Measurements from ENCODE around the gene PDZD4.

Gene PDZD4

GRCh38 chrX:153829799-153830639 is at the start of gene PDZD4:
Gene PDZD4, minus strand, starts transcription at chrX:153830544. Its CDS starts 246 bp downstream, at chrX:153830298.
- DNase-seq: peak; percentile 59

DNA sequence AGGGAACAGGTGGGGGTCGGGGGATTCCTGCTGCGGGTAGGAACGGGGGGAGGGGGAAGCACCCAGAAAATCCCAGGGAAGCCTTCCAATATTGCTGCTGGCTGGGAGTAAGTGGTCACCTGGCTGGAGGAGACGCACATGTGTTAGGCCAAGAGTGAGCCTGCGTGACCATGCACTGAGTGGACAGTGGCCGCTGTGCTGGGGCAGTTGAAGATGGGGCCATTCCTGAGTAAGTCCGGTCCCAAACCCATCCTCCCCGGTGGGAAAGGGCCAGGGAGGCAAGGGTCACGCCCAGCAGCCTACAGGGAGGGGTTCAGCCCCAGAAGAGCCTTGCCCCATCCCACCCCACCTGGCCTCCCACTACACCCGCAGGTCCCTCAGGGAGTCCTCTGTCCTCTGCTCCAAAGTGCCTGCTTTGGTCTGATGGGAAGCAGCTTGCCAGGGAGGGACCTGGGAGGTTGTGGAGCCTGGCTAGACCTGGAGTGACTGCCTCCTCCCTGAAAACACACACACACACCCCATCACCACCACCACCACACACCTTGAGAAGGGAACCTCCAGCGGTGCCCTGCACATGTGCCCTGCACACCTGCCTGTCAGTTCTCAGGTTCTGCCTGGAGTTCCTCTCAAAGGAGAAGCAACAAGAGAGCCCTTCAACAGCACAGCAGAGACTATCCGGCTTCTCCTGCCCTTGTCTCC is 49.5 kb upstream of the PDZD4 start:
- DNase-seq: peak; percentile 57

DNA sequence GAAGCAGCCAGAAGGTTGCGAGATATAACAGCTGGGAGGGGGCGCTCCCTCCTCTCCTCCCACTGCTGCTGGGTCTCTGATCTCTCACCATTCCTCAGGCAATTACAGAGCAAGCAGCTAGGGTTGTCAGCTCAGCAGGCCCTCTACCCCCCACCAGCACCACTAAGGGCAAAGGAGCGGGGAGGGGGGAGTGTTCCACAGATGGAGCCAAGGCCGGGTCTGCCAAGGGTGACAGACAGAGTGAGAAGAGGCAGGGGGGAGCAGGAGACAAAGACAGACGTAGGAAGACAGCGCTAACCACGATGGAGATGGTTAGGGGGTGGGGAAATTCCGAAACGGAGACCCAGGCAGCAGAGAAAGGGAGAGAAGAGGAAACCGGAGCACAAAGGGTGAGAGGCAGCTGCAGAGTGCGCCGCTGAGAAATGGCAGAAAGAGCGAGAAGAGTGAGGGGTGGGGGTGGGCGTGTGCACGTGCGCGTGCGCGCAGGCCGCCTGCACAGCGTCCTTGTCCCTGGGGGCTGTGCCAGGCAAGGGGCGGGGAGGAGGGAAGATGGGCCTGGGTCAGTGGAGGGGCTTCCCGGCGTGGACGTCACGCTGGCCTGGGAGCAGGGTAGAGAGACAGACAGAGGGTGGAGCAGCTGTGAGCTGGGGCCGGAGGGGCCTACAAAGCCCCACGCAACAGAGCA is 48.8 kb upstream of the PDZD4 start:
- peak; percentile 93 for DNase-seq

DNA sequence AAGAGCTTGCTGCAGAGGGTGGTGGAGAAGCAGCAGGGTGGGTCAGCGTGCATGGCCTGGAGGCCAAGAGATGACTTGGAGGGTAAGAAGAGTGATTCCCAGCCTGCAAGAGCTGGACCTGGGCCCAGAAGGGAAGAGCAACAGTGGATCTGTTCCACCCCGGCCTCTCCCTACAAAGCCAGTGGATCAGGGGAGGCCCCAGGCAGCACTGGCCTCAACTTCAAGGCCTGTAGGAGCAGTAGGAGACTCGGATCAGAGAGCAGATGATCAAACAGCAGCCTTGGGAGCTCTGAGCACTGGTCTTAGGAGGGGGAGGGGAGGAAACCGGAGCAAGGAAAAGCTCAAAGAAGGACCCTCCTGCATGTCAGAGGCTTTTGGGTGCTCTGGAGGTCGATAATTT is 48.0 kb upstream of the PDZD4 start:
- peak; percentile 36 for DNase-seq

- peak; percentile 11 for DNase-seq
Measured at GRCh38 chrX:153877571-153878261, 47.4 kb upstream of the PDZD4 start.

GRCh38 chrX:153876112-153876491 is 45.8 kb upstream of the PDZD4 start:
- no peak for DNase-seq

DNA sequence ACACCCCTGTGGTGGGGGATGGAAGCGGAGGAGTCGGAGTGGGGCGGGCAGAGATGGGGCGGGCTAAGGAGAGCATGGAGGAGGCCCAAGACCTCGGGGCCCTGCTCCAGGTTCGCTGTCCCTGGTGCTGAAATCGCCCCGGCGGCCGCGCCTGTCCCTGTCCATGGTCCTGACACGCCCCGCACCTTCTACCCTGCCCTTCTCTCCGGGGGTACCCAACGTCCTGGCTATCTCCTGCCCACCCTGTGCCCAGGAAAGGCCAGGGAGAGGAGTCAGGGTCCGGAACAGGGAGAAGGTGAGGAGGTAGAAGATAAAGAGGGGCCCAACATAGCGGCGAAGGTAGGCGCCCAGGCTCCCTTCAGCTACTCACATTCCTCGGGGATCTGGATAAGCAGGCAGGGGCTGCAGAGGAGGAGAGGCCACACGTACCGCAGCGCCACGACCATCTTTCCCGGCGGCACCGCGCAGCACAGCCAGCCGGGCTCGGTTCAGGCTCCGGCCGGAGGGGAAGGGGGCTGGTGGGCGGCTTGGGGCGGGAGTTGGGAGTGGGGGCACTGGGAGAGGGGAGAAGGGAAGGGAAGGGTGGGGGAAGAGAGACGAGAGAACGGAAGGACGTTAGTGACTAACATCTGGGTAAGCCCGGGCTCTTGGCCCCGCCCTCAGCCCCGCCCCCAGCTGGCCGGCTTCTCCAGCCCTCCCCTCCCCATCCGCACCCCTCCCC is 45.2 kb upstream of the PDZD4 start:
- DNase-seq: peak; percentile 68

DNA sequence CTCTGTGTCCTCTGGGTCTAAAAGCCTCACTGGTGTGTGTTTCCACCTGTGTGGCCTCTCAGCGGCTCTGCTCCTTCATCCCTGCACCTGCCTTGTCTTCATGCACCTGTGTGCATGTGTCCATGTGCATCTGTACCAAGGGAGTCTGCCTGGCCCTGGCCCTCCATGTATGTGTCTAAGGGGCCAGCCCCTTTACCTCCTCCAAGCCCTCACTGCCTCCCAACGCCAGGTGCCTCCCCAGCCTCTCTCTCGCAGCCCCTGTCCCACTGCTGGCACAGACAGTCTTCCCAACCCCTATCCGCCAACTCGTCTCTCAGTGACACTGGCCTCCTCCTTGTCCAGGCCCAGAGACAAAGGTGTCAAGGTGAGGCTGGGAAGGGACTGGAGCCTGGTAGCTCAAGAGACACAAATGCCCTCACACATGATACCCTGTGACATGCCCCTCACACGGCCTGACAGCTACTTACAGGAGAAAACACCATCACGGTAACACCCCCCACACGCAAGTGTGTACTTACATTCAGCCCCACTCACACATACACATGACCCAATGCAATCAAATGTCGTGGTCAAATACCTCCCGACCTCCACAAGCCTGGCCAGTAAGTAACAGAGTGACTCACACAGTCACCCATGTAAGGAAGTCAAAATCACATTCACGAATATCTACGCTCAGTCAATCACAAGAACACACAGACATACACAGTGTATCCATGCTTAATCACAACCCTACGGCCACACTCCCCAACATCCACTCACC is 44.2 kb upstream of the PDZD4 start:
- no peak for DNase-seq

DNA sequence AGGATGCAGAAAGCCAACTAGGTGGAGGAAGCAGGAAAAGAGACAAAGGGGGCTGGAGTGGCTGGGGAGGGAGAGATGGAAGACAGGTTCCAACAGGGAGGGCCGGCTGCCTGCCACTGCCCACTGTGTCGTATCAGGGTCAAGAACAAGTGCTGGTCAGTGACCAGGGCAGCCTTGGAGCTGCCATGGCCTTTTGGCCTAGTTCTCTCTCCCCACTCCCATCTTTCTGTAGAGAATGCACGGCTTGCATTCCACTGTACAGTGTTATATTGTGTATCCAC is 43.7 kb upstream of the PDZD4 start:
- DNase-seq: no peak

DNA sequence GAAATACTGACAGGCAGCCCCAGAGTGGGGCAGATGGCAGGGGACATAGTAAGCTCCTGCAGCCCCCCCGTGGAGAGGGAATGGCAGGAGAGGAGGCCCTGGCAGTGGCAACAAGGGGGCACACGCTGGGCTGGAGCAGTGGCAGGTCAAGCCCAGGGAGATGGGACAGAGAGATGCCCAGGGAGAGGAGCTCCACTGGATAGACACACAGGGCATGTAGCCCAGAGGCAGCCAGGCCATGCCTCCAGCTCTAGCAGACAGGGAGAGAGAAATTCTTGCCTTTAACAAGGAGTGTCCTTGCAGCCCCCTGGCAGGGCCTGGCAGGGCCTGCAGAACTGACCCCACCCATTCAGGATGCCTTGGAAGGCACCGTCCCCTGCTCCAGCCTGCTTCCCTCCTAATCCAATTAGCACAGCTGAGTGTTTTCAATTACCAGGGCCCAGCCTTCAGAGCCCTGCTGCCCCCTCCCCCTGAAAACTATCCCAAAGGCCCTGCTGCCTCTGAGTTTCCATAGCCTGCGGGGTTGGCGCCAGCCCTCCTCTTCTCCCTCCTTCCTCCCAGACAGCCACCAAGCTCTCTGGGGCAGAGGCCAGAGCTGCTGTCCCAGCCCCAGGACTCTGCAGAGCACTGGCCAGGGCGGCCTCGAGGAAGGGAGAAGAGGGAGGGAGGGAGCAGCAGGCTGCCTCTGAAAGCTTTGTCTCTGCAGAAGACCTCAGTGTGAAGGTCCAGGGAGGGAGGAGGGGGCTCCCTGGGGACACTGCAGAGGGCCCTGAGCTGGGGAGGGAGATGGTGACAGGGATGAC is 43.1 kb upstream of the PDZD4 start:
- DNase-seq: peak; percentile 66

DNA sequence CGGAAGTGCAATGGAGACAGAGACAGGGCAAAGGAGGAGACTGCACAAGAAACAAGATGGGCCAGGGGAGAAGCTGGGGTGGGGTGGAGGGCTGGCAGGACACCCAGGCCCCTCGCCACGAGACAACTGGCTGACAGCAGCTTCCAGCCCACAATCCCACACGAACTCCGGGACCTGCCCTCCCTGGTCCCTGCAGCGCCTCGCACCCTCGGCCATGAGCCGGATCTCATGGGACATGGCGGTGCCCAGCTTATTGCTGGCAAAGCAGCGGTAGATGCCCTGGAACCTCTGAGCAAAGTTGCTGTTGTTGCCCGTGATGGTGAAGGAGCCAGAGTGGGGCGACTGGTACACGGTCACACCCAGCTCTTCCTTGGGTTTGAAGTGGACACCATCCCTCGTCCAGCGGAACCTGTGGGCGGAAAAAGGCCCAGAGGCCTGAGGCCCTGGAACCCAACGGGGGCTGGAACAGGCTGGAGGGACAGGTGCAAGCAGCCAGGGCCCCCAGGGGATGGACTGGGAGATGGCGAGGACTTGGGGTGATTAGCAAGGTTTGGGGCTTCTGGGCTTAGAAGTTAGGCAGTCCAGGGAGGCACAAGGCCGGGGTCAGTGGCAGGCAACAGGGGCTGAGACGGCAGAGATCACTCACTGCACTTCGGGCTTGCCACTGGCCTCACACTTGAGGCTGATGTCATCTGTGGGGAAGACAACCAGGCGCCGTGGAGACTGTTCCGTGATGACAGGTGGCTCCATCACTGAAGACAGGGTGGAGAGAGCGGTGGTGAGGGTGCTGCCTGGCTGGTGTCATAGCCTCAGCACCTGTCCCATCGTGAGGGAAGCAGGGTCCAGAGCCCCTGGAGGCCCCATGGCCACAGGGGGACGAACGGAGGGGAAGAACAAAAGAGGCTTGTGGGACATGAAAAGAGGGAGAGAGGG is 41.9 kb upstream of the PDZD4 start:
- no peak for DNase-seq

DNA sequence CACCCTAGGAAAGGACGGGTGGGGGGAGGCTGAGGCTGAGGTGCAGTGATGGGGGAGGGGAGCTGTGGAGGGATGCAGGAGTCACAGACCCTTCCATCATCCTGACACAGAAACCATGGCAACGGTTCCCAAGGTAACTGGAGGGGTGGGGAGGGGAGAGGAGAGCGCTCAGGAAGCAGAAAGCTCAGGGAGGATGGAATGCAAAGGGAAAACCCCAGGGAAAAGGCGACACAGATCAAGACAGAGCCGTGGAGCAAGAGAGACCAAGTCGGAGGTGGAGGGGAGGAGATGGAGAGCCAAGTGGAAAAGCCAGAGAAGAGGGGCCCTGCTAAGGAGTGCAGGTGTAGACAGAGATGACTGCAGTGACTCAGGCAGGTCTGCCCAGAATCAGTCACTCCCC is 41.1 kb upstream of the PDZD4 start:
- DNase-seq: no peak

DNA sequence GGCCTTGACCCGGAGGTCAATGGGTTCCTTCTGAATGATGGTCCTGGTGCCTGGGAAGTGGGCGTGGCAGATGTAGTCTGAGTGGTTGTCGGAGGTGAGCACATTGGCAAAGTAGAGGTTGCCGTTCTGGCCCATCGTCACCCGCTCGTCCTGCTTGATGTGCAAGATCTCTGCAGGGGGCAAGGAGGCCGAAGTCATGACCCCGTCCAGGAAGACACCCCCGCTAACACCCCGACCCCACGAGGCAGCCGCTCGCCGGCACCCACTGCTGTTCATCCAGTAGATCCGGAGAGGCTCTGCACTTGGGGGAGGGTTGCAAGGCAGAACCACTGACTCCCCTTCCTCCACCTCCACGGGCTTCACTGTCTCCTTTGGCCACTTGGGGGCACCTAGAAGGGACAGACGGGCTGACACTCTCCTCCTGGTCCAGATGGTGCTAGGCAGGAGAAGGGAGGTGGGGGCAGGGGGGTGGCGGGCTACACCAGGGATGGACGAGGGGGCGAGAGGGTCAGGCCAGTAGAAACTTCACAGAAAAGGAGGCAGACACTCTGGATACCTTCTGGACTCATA is 40.5 kb upstream of the PDZD4 start:
- no peak for DNase-seq

DNA sequence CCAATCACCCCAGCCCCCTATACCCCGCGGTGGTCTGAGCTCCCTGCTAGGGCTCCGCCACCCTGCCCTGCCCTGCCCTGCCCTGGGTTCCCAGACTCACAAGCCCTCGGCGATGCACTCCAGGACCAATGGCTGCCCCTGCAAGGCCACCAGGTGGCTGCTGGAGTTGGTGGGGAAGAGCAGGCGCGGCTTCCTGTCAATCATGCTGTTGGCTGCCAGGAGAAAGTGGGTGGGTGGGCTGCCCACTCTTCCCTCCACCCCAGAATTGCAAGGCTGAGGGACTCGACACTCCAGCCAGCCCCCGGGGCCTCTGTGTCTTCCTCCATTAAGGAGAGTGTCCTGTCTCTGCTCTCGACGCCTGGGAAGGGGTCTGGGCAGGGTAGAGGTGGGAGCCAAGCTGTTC is 39.9 kb upstream of the PDZD4 start:
- no peak for DNase-seq

- no peak for DNase-seq
Measured at GRCh38 chrX:153869473-153870287, 39.3 kb upstream of the PDZD4 start.

DNA sequence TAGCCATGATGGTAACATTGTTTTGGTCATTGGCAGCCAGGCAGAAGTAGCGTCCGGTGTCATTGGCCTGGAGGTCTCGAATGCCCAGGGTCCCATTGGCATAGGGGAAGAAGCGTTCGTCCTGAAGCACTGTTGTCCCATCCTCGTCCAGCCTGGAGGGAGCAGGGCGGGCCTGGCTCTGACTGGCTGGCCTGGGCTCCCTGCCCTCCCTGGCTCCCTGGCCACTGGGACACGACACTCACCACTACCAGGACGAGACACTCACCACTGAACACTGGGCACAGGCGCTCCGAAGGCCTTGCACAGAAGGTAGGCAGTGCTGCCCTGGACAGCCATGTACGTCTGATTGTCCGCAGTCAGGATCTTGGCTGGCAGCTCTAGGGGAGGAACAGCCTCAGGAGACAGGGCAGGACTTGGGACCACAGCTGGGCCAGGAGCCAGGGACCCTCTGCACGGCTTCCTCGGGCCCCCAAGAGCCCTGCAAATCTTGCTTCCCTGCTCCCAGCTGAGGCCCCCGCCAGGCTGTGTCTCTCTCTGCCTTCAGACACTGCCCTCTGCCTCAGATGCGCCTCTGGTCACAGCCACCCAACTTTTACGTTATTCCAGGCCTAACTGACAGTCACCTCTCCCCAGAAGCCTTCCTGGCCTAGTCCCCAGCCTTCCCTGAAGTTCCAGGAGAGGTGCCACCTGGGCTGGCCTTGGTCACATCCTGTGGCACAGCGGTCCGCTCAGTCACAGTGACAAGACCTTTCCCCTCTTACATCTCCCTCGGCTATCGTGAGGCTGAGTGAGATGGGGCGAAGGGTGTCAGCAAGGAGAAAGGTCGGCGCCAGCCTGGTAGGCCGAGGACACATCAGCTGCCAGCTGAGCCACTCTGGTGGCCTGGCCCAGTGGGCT is 38.5 kb upstream of the PDZD4 start:
- DNase-seq: no peak

DNA sequence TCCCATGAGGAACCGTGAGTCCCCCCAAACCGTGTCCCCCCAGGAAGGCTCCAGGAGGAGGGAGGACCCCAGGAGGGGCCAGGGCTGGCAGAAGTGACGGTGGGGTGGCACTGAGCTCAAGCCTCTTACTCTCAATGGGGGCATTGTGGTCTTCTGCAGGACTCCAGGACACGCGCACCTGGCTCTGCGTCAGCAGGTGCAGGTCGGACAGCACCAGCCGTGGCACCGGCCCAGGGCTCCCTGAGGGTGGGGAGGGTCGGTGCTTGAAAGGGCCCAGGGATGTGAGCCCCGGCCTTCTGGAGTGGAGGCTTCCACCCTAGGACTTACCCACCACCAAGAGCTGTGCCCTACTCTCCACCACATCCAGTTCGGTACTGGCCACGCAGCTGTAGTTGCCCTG is 37.3 kb upstream of the PDZD4 start:
- DNase-seq: no peak

DNA sequence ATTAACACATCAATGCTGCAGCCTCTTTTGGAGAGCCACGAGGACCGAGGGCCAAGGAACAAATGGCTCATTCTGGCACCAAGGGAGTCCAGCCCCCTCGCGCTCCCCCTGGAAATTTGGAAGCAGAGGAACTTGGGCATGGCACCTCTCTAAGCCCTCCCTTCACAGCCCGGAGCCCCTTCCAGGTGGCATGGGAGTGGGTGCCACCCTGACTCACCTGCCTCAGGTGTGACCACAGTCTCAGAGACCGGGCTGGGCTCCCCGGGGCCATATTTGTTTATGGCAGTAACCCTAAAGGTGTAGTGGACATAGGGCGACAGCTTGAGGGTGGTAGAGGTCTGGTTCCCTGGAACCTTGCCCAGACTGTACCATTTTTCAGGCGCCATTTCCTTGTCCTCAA is 36.8 kb upstream of the PDZD4 start:
- DNase-seq: peak; percentile 6
